Loucy (cell line): ENCODE data around the gene PDCD4.

ENCODE experiments used
- CTCF ChIP-seq: fragments of 200-600 bp; sonication (generic); conservative IDR thresholded peaks from 2 replicates; pipeline ENCODE4 v1.5.1; 2014; ENCODE audit warnings: mild to moderate bottlenecking, antibody characterized with exemption, low read length
- EZH2phosphoT487 ChIP-seq: fragments of 200-600 bp; IDR thresholded peaks from 2 replicates; pipeline ENCODE4 v1.6.1; 2018; ENCODE audit warnings: antibody characterized with exemption, mild to moderate bottlenecking, moderate library complexity, borderline replicate concordance

- TF ChIP-seq CTCF (no peak), EZH2phosphoT487 (no peak)
These were observed 13.3 kb upstream of the PDCD4 start for GRCh38 chr10:110858297-110858934.
